MG63 (cell line): ENCODE results near the gene S100A12. TPM values are rescaled to one million over a fixed set of nuclear protein-coding genes. Genes with fewer than 3 reads are reported as not detected.
A peak's percentile ranks its signal among the peaks of the same experiment; 100 is the strongest.

ENCODE experiments used
- DNase-seq: peaks from one replicate; pipeline ENCODE4 v3.0.0-alpha.2; 2020
- H3K27me3 ChIP-seq: fragments of 250-450 bp; sonication (Bioruptor Pico); 2 replicates; pipeline ENCODE4 v1.5.1; 2020; ENCODE audit warnings: mild to moderate bottlenecking, moderate library complexity
- H3K36me3 ChIP-seq: fragments of 250-450 bp; sonication (Bioruptor Pico); 2 replicates; pipeline ENCODE4 v1.5.1; 2020; ENCODE audit warnings: mild to moderate bottlenecking, moderate library complexity
- H3K4me3 ChIP-seq: fragments of 250-450 bp; sonication (Bioruptor Pico); 2 replicates; pipeline ENCODE4 v1.5.1; 2020; ENCODE audit warnings: mild to moderate bottlenecking, moderate library complexity
- H3K9me3 ChIP-seq: fragments of 250-450 bp; sonication (Bioruptor Pico); 2 replicates; pipeline ENCODE4 v1.5.1; 2020; ENCODE audit warnings: mild to moderate bottlenecking, moderate library complexity
- total RNA-seq: library from RNA; depleted of rRNA; stranded (reverse); fragments of >200 nt; shearing (Covaris generic); gene quantifications from 2 replicates; pipeline ENCODE4 v1.2.3, GENCODE V29; 2014; ENCODE audit warnings: low replicate concordance

Gene S100A12
- total RNA-seq, 1 experiment from 2014 or later: not detected

- Histone ChIP-seq H3K4me3 (no peak overlapping the region), H3K36me3 (no peaks in the 10 kb centered on the region), H3K9me3 (no peaks in the 10 kb centered on the region), H3K27me3 (peaks cover 8% of the 10 kb centered on the region)
- peak; percentile 21 for DNase-seq
Measured at GRCh38 chr1:153400244-153400643, 24.8 kb upstream of the S100A12 start.

DNA sequence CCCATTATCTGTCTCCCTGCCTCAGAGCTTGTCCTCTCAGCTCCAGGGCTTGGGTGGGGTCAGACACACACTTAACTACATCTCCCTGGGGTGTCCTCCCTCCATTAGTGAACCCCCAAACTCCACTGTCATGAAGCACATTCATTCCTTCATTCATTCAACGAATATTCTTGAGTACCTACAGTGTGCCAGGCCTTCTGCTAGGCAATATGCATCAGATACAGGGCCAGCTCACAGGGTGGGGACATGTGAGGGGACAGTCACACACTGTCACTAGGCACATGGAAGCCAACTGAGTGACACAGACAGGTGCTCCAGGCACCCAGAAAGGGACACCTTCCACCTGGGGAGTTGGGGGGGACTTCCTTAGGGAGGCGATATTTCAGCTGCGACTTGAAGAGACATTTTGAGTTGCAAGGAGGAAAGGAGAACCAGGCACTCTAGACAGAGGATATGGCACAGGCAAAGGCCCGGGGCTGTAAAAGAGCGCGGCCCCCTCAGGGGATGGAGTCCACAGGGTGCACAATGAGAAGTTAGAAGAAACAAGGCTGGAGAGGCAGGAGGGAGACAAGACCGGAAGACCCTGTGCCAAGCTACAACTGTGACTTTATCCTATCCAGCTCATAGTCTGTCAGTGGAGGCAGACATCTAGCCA, 24.1 kb upstream of the S100A12 start:
- Histone ChIP-seq H3K4me3 (no peak overlapping the region), H3K9me3 (no peaks in the 10 kb centered on the region), H3K36me3 (no peaks in the 10 kb centered on the region), H3K27me3 (peaks cover 8% of the 10 kb centered on the region)
- no peak for DNase-seq

DNA sequence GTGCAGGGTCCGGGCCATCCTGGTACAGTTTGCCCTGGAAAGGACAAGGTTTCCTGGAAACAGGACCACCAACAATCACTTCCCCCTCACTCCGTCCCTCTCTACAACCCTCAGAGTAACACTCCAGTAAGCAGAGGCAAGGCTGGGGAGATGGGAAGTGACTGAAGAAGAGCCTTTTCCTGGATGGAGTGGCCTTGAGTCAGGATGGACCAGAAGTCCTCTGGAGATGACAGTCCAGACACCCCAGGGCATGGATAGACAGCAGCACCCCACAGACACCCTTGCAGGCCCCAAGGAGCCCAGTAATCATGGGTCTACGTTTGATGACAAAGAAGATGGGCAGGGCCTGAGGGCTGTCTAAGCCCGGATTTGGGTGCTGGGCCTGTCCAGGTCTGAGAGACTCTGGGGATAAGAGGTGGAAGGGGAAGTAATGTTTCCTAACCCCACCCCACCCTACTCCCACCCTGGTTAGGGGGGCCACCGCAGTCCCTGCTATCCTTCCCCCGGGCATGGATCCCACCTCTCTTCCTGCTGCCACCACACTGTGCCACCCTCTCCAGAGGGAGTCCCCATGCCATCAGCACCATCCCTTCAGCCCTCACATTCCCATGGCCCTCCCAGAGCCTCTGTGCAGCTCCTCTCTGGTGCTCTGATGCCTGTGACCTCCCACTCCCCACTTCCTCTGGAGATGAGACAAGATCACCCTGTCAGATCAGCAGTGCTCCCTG, 22.7 kb upstream of the S100A12 start:
- Histone ChIP-seq H3K9me3 (no peaks in the 10 kb centered on the region), H3K36me3 (no peaks in the 10 kb centered on the region)
- DNase-seq: no peak

DNA sequence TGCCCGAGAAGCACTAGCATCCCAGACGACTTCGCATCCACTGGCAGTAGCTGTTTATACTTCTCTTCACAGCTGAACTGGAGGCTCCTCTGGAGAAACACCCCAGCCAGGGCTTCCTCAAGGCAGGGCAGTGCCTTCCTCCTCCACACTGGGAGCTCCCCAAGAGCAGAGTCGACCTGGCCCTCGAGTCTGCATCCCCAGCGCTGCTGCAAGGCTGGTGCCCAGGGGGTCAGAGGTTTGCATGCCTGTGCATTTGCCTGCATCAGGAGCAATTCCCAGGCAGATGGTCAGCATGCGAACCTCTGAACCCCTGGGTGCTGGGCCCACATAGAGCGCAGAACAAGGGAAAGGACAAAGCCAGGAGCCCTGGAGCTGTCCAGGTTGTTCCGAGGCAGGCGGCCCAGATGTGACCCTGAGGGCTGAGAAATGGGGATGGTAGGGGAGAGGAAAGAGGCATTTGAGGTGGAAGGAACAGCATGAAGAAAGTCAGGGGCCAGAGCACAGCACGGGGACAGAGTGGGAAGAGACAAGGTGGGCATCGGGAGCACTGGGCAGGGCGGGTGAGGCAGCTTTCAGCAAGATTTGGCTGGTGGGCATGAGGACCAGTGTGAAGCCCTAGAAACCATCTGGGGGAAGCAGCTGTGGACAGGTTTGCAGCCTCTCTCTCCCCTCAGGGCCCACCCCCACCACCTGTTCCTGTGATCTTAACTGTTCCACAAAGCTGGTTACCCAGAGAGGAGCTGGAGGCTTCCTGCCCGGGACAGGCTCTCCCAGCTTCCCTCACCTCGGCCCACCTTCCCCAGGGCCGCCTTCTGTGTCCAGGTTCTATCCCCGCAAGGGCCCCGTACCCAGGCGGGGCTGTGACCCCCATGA, 21.9 kb upstream of the S100A12 start:
- no peak for DNase-seq
- H3K27me3 ChIP-seq: peaks cover 8% of the 10 kb centered on the region
- H3K36me3 ChIP-seq: no peaks in the 10 kb centered on the region
- no peak overlapping the region for H3K4me3 ChIP-seq
- no peaks in the 10 kb centered on the region for H3K9me3 ChIP-seq

More for the DNA sequence above, 22.7 kb upstream of the S100A12 start:
- Histone ChIP-seq H3K27me3 (peaks cover 8% of the 10 kb centered on the region), H3K4me3 (no peak overlapping the region)

DNA sequence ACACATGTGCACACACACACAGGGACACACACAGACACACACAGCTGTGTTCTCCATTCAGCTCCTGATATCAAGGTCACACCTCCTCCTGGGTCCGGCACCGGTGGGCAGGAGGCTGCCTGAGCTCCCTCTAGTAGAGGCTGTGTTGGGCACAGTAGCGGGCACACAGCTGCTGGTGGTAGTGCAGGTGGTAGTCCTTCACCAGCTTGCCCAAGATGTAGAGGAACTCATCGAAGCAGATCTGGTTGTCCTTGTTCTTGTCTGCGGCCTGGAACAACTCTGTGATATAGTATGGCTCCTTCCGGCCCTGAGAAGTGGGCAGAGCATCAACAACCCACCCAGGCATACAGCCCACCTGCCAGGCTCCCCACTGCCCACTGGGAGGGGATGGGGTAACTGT, 21.0 kb upstream of the S100A12 start:
- H3K4me3 ChIP-seq: no peak overlapping the region
- peaks cover 8% of the 10 kb centered on the region for H3K27me3 ChIP-seq
- H3K36me3 ChIP-seq: no peaks in the 10 kb centered on the region
- DNase-seq: no peak
- H3K9me3 ChIP-seq: no peaks in the 10 kb centered on the region

DNA sequence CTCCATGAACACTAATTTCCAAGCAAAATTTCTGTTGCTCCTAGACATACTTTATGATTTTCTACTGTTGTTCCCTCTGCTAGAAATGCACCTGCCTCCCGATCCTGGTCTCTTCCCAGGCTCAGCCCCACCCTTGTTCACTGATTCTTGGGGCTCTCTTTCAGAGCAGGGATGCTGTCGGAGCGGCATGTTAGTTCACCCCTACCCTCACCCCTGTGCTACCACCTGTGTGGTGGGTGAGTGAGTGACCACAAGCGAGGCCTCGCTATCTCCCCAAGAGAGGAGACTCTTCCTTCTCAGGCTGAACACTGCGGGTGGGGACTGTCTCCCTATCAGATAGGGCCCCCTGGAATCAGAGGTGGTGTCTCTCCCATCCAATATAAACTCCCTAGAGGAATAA, 20.4 kb upstream of the S100A12 start:
- Histone ChIP-seq H3K27me3 (peaks cover 4% of the 10 kb centered on the region), H3K36me3 (no peaks in the 10 kb centered on the region), H3K4me3 (no peak overlapping the region), H3K9me3 (no peaks in the 10 kb centered on the region)
- DNase-seq: no peak

DNA sequence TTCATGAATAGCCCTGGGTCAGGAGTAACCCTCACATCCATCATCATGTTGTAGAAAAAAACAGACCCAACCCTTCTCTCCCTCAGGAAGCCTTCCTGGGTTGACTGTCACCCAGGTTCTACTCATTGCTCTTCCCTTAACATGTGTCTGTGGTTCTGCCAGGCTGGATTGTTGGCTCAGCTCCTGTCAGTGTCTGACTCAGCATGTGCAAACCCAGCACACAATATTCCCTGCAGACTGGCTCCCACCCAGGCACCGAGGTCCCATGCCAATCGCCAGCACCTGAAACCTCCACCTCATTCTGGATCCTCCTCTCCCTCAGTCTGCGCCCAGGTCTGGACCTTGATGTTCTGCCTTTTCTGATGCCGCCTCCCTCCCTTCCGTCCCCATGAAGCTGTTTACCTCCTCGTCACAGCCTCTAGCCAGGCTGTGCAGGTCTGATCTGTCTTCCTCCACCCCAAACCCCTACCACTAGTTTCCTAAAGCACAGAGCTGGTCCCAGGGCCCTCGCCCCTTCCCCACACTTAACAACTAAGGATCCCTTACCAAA, 19.8 kb upstream of the S100A12 start:
- H3K36me3 ChIP-seq: no peaks in the 10 kb centered on the region
- no peak overlapping the region for H3K4me3 ChIP-seq
- DNase-seq: peak; percentile 73
- H3K27me3 ChIP-seq: no peaks in the 10 kb centered on the region
- H3K9me3 ChIP-seq: no peaks in the 10 kb centered on the region

DNA sequence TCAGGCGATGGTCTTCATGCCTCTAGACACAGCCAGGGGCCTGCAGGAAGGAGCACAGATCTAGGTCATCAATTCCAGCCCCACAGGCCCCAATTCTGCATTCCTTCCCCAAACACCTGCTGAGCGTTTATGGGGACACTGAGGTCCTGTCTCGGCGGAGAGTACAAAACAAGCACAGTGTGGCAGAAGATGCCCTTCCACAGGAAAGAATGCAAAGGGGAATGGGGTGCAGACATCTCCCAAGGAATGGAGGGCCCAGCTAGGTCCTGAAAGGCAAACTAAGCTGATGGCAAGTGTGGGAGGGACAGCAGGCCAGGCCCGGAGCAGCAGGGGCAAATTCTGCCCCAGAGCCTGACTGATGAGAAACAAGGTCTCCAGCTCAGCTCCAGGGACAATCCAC, 19.0 kb upstream of the S100A12 start:
- no peak for DNase-seq

GRCh38 chr1:153393926-153394325, 18.5 kb upstream of the S100A12 start:
- Histone ChIP-seq H3K4me3 (no peak overlapping the region), H3K36me3 (no peaks in the 10 kb centered on the region), H3K27me3 (no peaks in the 10 kb centered on the region), H3K9me3 (no peaks in the 10 kb centered on the region)
- no peak for DNase-seq

More for the DNA sequence above, 19.0 kb upstream of the S100A12 start:
- H3K36me3 ChIP-seq: no peaks in the 10 kb centered on the region
- no peak overlapping the region for H3K4me3 ChIP-seq
- H3K27me3 ChIP-seq: no peaks in the 10 kb centered on the region
- H3K9me3 ChIP-seq: no peaks in the 10 kb centered on the region

- H3K9me3 ChIP-seq: no peaks in the 10 kb centered on the region
- H3K36me3 ChIP-seq: no peaks in the 10 kb centered on the region
- H3K27me3 ChIP-seq: no peaks in the 10 kb centered on the region
- DNase-seq: no peak
- H3K4me3 ChIP-seq: no peak overlapping the region
Measured at GRCh38 chr1:153392822-153393221, 17.4 kb upstream of the S100A12 start.

DNA sequence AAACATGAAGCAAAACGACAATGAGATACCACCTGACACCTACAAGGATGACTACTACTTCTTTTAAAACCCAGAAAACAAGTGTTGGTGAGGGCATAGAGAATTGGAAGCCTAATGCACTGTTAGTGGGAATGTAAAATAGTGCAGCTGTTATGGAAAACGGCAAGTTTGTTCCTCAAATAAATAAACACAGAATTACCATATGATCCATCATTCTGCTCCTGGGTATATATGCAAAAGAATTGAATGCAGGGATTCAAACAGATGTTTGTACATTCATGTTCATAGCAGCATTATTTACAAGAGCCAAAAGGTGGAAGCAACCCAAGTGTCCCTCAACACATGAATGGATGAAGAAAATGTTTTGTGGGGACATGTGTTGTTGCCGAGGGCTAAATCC, 16.8 kb upstream of the S100A12 start:
- Histone ChIP-seq H3K27me3 (no peaks in the 10 kb centered on the region), H3K9me3 (no peaks in the 10 kb centered on the region), H3K36me3 (no peaks in the 10 kb centered on the region), H3K4me3 (no peak overlapping the region)
- no peak for DNase-seq

GRCh38 chr1:153390938-153391710, 15.7 kb upstream of the S100A12 start, which contains the start of gene S100A8:
Gene S100A8, minus strand, starts transcription at chr1:153391073. Its CDS starts 538 bp downstream, at chr1:153390535.
- H3K4me3 ChIP-seq: no peak within 1 kb of the TSS
- no peaks in the 10 kb centered on the region for H3K9me3 ChIP-seq
- DNase-seq: peak; percentile 14
- H3K36me3 ChIP-seq: no peaks in the 10 kb centered on the region
- H3K27me3 ChIP-seq: no peaks in the 10 kb centered on the region

GRCh38 chr1:153389973-153390879, 14.8 kb upstream of the S100A12 start:
- no peak for DNase-seq
- Histone ChIP-seq H3K4me3 (no peak overlapping the region), H3K36me3 (no peaks in the 10 kb centered on the region), H3K27me3 (no peaks in the 10 kb centered on the region), H3K9me3 (no peaks in the 10 kb centered on the region)

GRCh38 chr1:153389401-153389800, 14.0 kb upstream of the S100A12 start:
- Histone ChIP-seq H3K9me3 (no peaks in the 10 kb centered on the region), H3K27me3 (no peaks in the 10 kb centered on the region), H3K36me3 (no peaks in the 10 kb centered on the region), H3K4me3 (no peak overlapping the region)
- no peak for DNase-seq

DNA sequence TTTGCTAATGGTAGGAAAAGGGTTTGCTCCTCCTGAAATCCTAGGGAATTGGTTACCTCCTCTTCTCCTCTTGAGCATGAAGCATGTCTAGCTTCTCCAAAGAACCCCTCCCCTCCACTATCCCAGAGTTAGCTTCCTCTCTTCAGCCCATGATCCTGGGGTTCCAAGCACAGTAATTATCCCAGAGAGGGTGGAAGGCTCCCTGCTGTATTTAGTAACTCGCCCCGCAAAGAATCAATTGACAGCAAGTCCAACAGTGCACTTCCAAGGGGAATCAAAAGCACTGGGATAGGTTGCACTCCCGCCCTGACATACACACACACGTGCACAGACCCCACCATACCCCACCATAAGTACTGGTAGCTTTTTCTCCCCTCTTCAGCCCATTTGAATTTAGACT, 12.4 kb upstream of the S100A12 start:
- Histone ChIP-seq H3K9me3 (no peaks in the 10 kb centered on the region), H3K36me3 (no peaks in the 10 kb centered on the region), H3K4me3 (no peak overlapping the region), H3K27me3 (no peaks in the 10 kb centered on the region; the same call in 1 of the 2 replicates)
- DNase-seq: no peak
